GM12872 (cell line): ENCODE data around the gene YIF1A.

Source experiments
- TF ChIP-seq, protein P1 (sequence below): IDR thresholded peaks from 3 replicates; pipeline ENCODE4 v1.5.1; 2011; ENCODE audit warnings: low read depth, mild to moderate bottlenecking, low read length, moderate library complexity; ENCODE audit not compliant: insufficient read depth

YIF1A gene

DNA sequence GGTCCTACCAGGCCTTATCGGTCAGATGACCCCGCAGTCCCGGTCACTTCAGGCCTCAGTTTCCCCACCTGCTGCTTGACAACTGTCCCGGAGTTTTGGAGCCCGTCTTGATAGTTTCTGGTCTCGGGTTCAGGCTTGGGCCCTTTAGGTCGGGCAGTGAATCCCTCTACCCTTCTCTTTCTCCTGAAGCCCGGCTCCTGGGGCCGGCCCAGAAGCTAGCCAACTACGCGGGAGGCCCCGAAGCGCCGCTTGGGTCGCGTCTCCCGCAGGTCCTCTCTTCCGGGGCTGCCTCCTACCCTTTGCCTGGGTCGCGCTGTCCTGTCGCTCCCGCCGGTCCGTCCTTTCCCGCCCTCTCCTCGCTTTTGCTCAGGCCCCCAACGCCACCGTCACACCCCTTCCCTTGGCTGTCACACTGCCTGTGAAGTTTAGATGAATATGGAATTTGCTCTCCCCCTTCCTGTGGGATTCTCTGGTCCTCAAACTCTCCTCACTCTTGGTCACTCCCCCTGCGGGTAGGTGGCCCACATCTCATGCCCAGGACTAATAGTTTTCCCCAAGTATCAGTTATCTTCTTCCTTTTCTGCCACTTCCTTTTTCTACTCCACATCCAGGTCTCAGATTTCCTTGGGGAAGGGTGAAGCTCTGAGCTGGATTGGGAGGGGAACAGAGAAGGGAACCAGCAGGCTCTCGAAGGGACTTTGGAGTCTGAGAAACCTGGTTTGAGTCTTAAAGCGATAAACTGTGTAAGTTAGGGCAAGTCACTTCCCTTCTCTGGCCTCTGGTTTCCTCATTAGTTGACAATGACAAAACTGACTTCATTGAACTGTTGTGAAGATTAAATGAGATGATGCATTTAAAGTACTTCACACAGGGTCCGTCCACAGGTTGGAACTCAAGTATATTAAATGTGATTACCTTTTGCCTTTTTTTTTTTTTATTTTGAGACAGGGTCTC, 19.7 kb downstream of the YIF1A start:
- TF ChIP-seq, protein P1, sequence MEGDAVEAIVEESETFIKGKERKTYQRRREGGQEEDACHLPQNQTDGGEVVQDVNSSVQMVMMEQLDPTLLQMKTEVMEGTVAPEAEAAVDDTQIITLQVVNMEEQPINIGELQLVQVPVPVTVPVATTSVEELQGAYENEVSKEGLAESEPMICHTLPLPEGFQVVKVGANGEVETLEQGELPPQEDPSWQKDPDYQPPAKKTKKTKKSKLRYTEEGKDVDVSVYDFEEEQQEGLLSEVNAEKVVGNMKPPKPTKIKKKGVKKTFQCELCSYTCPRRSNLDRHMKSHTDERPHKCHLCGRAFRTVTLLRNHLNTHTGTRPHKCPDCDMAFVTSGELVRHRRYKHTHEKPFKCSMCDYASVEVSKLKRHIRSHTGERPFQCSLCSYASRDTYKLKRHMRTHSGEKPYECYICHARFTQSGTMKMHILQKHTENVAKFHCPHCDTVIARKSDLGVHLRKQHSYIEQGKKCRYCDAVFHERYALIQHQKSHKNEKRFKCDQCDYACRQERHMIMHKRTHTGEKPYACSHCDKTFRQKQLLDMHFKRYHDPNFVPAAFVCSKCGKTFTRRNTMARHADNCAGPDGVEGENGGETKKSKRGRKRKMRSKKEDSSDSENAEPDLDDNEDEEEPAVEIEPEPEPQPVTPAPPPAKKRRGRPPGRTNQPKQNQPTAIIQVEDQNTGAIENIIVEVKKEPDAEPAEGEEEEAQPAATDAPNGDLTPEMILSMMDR: peak; percentile 19; the same call in 2 of the 3 replicates

DNA sequence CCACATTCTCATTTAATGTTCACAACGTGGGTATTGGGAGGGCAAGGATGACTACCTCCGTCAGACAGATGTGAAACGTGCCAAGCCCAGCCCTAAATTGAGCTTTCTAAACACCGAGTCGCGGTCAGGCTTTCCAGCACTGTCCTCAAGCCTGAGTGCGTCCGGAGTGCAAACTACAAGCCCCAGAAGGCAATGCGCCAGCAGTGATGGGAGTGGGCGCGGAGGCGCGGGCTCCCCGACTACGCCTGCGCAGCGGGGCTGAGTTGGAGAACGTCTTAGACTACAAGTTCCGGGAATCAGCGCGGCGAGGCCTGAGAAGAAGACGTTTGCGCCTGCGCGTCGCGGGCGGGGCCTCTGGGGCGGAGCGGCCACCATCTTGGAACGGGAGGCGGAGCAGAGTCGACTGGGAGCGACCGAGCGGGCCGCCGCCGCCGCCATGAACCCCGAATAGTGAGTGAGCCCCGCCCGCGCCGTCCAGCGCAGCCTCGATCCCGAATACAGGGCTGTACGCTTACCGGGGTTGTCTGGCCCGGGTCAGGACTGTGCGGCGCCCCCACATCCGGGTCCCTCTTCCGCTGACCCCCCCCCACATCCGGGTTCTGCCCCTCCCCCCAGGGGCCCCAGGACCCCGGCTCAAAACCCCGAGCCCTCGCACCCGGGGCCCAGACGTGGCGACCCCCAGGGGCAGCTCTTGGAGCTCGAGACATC, 20.5 kb downstream of the YIF1A start, which contains the start of gene RAB1B:
Gene RAB1B, plus strand, starts transcription at position 396 of the 708 bp plus-strand sequence. Its CDS starts 41 bp downstream, at position 437.
- TF ChIP-seq, protein P1: no peak

DNA sequence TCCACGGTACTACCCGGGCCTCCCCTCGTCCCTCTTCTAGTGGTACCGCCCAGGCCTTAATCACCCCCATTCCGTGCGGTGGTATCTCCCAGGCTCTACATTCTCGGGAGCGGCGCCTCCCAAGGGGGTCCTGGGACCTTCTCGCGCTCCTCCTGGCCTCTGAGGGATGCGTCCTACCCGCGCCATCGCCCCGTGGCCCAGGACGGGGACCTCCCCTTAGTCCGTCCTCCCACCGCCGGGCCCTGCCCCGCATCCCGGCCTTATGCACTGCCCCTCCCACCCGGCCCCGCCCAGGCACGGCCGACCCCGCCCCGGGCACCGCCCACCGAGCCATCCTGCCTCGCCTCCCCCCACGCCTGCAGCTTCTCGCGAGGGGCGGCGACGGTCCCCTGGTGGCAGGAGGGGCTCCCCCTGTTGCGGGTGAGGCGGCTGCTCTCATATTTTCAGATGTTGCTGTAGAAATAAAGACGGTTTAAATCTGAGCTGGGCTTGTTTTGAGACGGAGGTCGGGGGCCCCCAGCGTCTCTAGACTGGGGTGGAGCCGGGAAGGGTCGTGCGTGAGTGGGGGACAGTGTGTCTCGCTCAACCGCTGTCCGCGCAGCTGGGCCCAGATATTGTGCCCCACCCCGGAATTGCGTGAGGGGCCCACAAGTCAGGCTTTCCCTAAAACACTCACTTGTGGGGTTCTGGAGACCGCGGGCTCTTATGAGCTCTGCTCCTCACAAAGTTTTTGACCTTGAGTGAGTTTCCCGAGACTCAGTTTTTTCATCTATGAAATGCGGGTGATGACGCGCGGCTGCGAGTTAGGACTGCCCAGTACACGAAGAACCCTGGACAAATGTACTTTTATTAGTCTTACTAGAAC, 21.3 kb downstream of the YIF1A start:
- TF ChIP-seq, protein P1: 0 out of 3 replicates have a peak, but pooled peaks have one; percentile 12

DNA sequence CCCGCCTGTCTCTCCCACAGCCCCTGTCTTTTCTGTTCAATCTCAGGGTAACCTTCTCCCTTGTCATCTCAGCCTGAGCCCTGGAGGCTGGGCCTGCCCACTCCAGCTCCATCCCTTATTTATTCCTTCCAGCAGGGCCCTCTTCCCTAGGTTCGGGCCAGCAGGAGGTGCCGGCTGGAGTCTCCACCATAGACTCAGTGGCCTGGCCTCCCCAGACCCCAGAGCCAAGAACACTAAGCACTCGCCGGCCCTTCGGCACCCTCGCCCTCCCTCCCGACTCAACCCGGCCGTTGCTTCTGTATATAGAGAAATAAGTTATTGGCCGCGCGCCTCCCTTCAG, 21.9 kb downstream of the YIF1A start:
- TF ChIP-seq, protein P1: no peak

DNA sequence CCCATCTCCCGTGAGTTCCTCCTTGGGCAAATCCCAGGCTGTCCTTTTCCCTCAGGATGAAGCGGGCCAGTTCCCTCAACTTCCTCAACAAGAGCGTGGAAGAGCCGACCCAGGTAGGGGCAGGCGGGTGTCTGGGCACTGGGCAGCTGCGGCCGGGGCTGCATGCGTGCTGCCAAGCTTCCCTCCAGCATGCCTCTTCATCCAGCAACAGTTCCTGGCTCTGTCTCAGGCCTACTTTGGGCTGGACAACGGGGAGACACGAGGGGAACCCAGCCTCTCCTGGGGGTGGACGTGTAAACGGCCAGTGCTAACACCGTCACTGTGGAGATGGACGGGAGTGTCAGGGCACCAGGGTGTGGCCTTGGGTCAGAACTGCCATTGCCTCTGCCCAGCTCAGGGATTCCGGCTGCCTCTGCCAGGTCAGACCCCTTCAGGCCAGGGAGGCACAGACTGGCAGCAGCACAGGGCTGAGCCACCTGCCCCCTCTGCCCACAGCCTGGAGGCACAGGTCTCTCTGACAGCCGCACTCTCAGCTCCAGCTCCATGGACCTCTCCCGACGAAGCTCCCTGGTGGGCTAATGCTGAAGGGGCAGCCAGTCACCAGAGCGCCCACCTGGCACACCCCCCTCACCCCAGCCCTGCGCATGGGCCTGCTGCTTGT, 22.4 kb downstream of the YIF1A start:
- TF ChIP-seq, protein P1: no peak

DNA sequence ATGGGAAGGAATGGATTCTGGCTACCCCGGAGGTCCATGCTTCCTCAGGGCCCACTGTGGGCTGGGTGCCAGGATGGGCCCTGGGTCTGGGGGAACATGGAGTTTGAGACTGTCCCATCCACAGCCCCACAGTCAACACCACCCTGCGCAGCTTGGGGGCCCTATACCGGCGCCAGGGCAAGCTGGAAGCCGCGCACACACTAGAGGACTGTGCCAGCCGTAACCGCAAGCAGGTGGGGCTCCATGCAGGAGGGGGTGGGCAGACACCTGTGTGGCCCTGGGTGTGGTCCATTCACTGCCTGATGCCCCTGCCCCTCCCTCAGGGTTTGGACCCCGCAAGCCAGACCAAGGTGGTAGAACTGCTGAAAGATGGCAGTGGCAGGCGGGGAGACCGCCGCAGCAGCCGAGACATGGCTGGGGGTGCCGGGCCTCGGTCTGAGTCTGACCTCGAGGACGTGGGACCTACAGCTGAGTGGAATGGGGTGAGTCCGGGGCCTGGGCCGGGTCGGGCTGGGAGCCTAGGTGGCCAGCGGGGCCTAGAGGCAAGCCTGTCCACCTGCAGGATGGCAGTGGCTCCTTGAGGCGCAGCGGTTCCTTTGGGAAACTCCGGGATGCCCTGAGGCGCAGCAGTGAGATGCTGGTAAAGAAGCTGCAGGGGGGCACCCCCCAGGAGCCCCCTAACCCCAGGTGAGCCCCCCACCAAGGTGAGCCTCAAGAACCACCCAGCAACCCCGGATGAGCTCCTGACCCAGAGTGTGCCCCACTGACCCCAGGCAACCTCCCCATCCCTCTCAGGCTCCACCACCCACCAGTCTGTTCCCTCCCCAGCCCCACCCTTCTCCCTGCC, 23.2 kb downstream of the YIF1A start:
- TF ChIP-seq, protein P1: no peak
